Left kidney (tissue), 2 donors: ENCODE measurements around the gene ACTRT2. TPM values are rescaled to one million over a fixed set of nuclear protein-coding genes. Genes with fewer than 3 reads are reported as not detected.
A peak's percentile ranks its signal among the peaks of the same experiment; 100 is the strongest.

Experiments
- DNase-seq: peaks from one replicate; pipeline ENCODE4 v3.0.0-alpha.2; 2013
- polyA plus RNA-seq: library from polyadenylated mRNA; unstranded; fragments of 120-200 nt; gene quantifications from one replicate; pipeline ENCODE4 v1.2.1, GENCODE V29; 2013; ENCODE audit not compliant: insufficient read length

The ACTRT2 gene
- polyA plus RNA-seq, 1 donor = not detected

- no peak for DNase-seq
Measured at GRCh38 chr1:2983706-2984398, 37.4 kb upstream of the ACTRT2 start.

- no peak for DNase-seq
Measured at GRCh38 chr1:2984399-2985061, 36.7 kb upstream of the ACTRT2 start.

- peak; percentile 82 for DNase-seq
Measured at GRCh38 chr1:2985067-2985561, 36.2 kb upstream of the ACTRT2 start.

GRCh38 chr1:2985694-2986548, 35.3 kb upstream of the ACTRT2 start:
- no peak for DNase-seq

DNA sequence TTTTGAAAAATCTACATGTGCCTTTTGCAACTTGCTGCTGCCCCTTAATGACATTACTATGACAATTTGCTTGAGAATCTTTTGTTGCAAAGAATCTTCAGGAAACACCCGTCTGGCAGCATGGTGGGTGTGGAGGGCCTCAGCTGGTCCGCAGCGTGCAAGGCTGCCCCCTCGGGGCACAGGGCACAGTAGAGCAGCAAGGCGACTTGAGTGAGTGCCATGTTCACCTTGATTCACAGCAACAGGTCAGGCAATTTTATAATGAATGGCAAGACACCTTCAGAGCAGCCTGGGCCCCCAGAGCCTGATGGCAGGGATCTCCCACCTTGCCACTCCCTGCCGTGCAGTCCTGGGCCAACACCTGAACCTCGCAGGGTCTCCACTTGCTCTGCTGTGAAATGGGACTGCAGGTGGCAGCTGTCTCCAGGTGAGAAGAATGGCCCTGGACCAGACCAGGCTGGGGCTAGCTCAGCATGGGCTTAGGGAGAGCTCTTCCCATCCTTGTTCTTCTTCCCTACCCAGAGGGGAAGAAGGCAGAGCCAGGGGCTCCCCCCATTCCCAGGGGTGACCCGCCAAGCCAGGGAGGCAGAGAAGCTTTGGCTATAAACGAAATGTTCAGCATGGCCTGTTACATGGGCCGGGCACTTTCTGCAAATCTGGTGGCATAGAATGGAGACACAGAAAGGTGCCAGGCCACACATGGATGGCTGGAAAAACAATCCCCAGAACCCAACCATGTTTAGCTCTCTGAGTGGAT, 34.5 kb upstream of the ACTRT2 start:
- no peak for DNase-seq

GRCh38 chr1:2987773-2988172, 33.5 kb upstream of the ACTRT2 start:
- no peak for DNase-seq

GRCh38 chr1:2988256-2988655, 33.0 kb upstream of the ACTRT2 start:
- no peak for DNase-seq

DNA sequence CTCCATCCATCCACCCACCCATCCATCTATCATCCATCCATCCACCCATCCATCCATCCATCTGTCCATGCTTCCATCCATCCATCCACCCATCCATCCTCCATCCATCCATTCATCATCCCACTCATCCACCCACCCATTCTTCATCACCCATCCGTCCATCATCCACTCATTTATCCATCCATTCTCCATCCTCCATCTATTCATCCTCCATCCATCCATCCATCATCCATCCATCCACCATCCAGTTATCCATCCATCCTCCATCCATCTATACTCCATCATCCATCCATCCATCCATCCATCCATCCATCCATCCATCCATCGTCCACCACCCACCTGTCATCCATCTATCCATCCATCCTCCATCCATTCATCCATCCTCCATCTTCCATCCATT, 32.1 kb upstream of the ACTRT2 start:
- DNase-seq = no peak

- DNase-seq = no peak
Measured at GRCh38 chr1:2989976-2990375, 31.3 kb upstream of the ACTRT2 start.

- no peak for DNase-seq
Measured at GRCh38 chr1:2990376-2991115, 30.7 kb upstream of the ACTRT2 start.

DNA sequence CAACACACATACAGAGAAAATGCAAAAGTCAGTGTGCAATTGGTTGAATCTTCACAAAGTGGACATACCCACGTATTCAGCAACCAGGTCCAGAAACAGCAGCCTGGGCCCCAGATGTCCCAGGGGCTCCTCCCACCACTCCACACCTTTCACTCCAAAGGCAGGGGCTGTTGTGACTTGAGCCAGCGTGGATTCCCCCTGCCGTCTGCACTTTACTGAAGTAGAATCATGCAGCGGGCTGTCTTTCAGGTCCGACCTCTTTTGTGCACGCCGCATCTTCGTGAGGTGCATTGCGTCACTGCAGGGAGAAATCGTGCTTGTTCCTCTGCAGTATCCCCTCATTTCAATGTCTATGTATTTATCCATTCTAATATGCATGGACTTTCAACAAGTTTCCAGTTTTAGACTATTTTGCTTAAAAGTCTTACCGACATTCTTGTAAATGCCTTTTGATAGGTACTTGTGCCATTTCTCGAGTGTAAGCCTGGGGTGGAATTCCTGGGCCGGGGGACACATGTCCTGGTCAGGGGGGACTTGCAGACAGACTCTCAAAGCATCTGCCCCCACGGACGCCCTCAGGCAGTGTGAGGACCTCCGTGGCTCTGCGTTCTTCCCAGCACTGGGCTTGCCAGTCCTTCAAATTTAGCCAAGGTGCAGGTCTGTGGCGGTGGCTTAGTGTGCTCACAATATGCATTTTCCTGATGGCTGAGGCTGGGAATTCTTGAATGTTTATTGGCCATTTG, 29.3 kb upstream of the ACTRT2 start:
- DNase-seq = no peak

- DNase-seq = no peak
Measured at GRCh38 chr1:2998503-2999100, 22.7 kb upstream of the ACTRT2 start.

DNA sequence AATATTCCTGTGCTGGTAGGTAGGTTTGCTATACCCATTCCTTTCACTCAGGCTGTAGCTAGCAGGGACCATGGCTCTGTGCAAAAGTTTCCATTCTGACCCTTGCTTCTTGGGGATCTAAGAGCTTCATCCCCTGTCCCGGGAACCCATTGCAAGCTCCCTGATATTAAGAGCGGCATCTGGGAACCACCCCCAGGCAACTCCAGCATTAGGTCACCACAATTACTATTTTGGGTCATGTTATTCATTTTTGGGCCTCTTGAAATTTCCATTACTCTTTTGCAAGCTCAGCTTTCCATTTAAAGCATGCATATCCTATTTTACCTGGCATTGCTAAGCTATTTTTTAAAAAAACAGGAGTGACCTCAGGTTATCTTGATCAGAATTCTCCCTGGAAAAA, 22.1 kb upstream of the ACTRT2 start:
- DNase-seq = no peak

- no peak for DNase-seq
Measured at GRCh38 chr1:2999571-2999970, 21.7 kb upstream of the ACTRT2 start.

GRCh38 chr1:3000214-3000613, 21.1 kb upstream of the ACTRT2 start:
- no peak for DNase-seq

GRCh38 chr1:3000671-3001470, 20.4 kb upstream of the ACTRT2 start:
- no peak for DNase-seq

DNA sequence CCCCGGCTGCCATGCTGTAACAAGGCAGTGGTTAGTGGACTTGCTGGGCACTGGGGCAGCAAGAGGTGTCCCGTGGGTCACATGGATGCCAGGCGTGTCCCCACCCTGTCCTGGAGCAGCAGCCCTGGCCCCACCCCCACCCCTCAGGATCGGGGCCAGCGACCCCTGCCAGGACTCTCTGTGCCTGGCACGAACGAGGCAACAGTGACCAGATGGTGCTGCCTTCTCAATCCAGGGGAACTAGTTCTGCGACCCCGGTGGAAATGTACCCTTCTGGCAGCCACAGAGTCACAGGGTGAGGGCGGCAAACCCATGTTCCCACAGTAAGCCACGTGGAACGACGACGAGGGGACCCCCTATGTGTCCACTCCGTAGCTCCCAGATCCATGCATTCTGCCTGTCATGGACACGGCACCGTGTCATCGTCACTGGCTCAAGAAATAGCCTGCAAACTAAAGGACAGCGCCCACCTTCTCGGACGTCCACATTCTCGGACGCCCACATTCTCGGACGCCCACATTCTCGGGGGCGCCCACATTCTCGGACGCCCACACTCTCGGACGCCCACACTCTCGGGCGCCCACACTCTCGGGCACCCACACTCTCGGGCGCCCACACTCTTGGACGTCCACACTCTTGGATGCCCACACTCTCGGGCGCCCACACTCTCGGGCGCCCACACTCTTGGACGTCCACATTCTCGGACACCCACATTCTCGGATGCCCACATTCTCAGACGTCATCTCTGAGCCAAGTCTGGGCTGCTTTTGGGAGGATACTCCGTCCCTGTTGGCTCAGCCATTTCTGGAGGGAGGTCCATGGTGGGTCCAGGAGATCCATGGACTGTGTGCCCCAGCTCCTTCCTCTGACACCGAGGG, 19.6 kb upstream of the ACTRT2 start:
- no peak for DNase-seq

DNA sequence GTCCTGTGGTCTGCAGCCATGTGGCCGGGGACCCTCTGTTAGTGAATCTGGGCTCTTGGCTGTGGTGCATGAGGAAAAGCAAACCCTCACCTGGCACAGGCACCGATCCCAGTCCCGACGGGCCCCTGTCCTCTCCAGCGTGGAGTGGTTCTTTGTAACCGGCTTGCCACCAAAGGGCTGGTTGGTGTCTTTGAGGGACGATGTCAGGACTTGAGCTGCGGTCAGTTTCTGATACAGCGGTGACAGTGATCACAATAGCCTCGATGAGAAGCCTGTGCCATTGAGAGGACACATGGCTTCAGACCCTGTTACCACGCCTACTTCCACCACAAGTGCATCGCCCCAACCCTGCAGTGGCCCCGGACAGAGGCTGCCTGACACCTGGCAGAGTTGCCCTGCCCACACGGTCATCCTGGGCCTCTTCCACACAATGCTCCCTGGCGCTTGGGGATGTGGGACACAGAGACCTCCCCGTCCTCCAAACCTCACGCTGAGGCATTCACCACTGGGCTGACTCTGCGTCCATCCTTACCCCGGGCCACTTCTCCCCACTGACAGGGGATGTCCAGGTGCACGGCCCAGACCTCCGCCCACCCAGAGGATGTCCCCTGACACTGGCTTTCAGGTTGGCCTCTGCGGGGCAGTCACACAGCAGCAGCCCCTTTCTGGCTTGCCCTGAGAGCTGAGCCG, 18.8 kb upstream of the ACTRT2 start:
- DNase-seq = no peak
